Neuronal stem cell (in vitro differentiated cells): ENCODE measurements around the gene RYR2.

ENCODE experiments used
- DNase-seq: peaks from one replicate; pipeline ENCODE4 v3.0.0-alpha.2; 2013; ENCODE audit warnings: low spot score
- H2AFZ ChIP-seq: one replicate; pipeline ENCODE4 v1.6.1; 2013; ENCODE audit warnings: mild to moderate bottlenecking, low read length, inconsistent platforms
- H2AK5ac ChIP-seq: 2 replicates; pipeline ENCODE4 v1.6.1; 2013; ENCODE audit warnings: low read depth, mild to moderate bottlenecking, inconsistent platforms, low read length, moderate library complexity, mixed read lengths
- H2BK120ac ChIP-seq: 2 replicates; pipeline ENCODE4 v1.6.1; 2013; ENCODE audit warnings: low read depth, mild to moderate bottlenecking, inconsistent platforms, low read length, moderate library complexity, mixed read lengths
- H2BK12ac ChIP-seq: one replicate; pipeline ENCODE4 v1.6.1; 2013; ENCODE audit warnings: low read length, inconsistent platforms
- H2BK15ac ChIP-seq: 2 replicates; pipeline ENCODE4 v1.6.1; 2013; ENCODE audit warnings: mild to moderate bottlenecking, low read length, inconsistent platforms, mixed read lengths
- H2BK5ac ChIP-seq: one replicate; pipeline ENCODE4 v1.6.1; 2013; ENCODE audit warnings: inconsistent platforms, mild to moderate bottlenecking, low read length, moderate library complexity
- H3K14ac ChIP-seq: one replicate; pipeline ENCODE4 v1.6.1; 2013; ENCODE audit warnings: low read length, inconsistent platforms
- H3K18ac ChIP-seq: 2 replicates; pipeline ENCODE4 v1.6.1; 2013; ENCODE audit warnings: low read length, inconsistent platforms
- H3K23ac ChIP-seq: 2 replicates; pipeline ENCODE4 v1.6.1; 2013; ENCODE audit warnings: low read depth, mild to moderate bottlenecking, mixed read lengths, low read length, inconsistent platforms; ENCODE audit not compliant: poor library complexity
- H3K27ac ChIP-seq: replicated peaks from 3 replicates; pipeline ENCODE4 v1.5.1; 2013; ENCODE audit warnings: low read length, inconsistent platforms
- H3K27me3 ChIP-seq, 3 experiments: 2 replicates each; pipeline ENCODE4 v1.6.1; 2013; ENCODE audit warnings: low read length in 3 of 3, mild to moderate bottlenecking in 2 of 3, inconsistent platforms in 1 of 3, low read depth in 1 of 3, mixed read lengths in 1 of 3, moderate library complexity in 1 of 3; ENCODE audit not compliant: control insufficient read depth in 3 of 3, insufficient read depth in 3 of 3
- H3K36me3 ChIP-seq, 2 donors: replicated peaks in 1 of 2; 2 replicates each; pipeline ENCODE4 v1.6.1; 2013; ENCODE audit warnings: low read length in 2 of 2; ENCODE audit not compliant: control insufficient read depth in 2 of 2, insufficient read depth in 2 of 2
- H3K4ac ChIP-seq: 2 replicates; pipeline ENCODE4 v1.6.1; 2013; ENCODE audit warnings: inconsistent platforms, mild to moderate bottlenecking, low read length, moderate library complexity
- H3K4me1 ChIP-seq, 2 donors: 1 replicate in 1 of 2; 2 replicates in 1 of 2; pipeline ENCODE4 v1.6.1; 2013; ENCODE audit warnings: low read length in 2 of 2, low read depth in 1 of 2; ENCODE audit not compliant: control insufficient read depth in 2 of 2, insufficient read depth in 1 of 2
- H3K4me2 ChIP-seq: one replicate; pipeline ENCODE4 v1.6.1; 2013; ENCODE audit warnings: mild to moderate bottlenecking, low read length, inconsistent platforms; ENCODE audit not compliant: insufficient read depth, poor library complexity, severe bottlenecking
- H3K4me3 ChIP-seq, 2 donors: 2 replicates each; pipeline ENCODE4 v1.5.1; 2013; ENCODE audit warnings: low read length in 2 of 2, mild to moderate bottlenecking in 2 of 2, inconsistent platforms in 1 of 2, moderate library complexity in 1 of 2
- H3K79me1 ChIP-seq: one replicate; pipeline ENCODE4 v1.6.1; 2013; ENCODE audit warnings: low read depth, mild to moderate bottlenecking, inconsistent platforms, low read length, moderate library complexity
- H3K9ac ChIP-seq: one replicate; pipeline ENCODE4 v1.6.1; 2013; ENCODE audit warnings: mild to moderate bottlenecking, low read depth, low read length, inconsistent platforms; ENCODE audit not compliant: poor library complexity
- H3K9me3 ChIP-seq, 2 donors: replicated peaks in 1 of 2; 2 replicates each; pipeline versions ENCODE3 to v1.6.1; 2013; ENCODE audit warnings: low read length in 2 of 2, mild to moderate bottlenecking in 2 of 2, inconsistent platforms in 1 of 2, low read depth in 1 of 2, mixed read lengths in 1 of 2, moderate library complexity in 1 of 2; ENCODE audit not compliant: control insufficient read depth in 2 of 2, insufficient read depth in 1 of 2
- H4K8ac ChIP-seq: one replicate; pipeline ENCODE4 v1.6.1; 2013; ENCODE audit warnings: low read depth, mild to moderate bottlenecking, inconsistent platforms, low read length, moderate library complexity
- H4K91ac ChIP-seq: one replicate; pipeline ENCODE4 v1.6.1; 2013; ENCODE audit warnings: low read length, low read depth, mild to moderate bottlenecking, inconsistent platforms; ENCODE audit not compliant: poor library complexity
- WGBS, 2 donors: extraction: QIAGEN DNeasy Blood & Tissue Kit; methylation state at CpG; one replicate each; pipeline ENCODE4 v1.1.7; 2013; ENCODE audit warnings: missing lambda C conversion rate in 2 of 2, mixed read lengths in 1 of 2; ENCODE audit not compliant: insufficient read length in 2 of 2, insufficient replicate concordance in 1 of 2; ENCODE audit errors: extremely low coverage in 2 of 2; 5-methylcytosine and 5-hydroxymethylcytosine counted together

RYR2 gene

DNA sequence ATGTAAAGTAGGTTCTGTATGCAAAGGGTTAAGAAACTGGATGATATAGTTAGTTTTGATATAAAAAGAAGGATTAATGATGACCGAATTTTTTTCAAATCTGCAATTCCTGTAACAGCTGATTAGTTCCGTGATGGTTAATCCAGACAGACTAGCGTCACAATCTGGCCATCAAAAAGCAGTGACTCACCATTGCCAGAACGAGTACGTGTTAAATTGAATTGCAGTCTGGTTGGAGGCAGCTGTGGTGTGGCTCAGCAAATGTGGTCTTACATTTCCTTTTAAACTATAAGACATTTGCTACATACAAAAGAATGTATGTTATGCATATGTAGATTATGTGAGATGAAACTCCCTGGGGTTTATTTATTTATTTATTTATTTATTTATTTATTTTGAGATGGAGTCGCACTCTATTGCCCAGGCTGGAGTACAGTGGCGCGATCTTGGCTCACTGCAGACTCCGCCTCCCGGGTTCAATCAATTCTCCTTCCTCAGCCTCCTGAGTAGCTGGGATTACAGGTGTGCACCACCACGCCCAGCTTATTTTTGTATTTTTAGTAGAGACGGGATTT, 139.8 kb downstream of the RYR2 start:
- H3K27ac ChIP-seq, result no peak overlapping the region
- no peak overlapping the region for H2BK12ac ChIP-seq
- H4K91ac ChIP-seq, result no peak overlapping the region
- H2BK5ac ChIP-seq, result no peak overlapping the region
- H2BK120ac ChIP-seq, result no peak overlapping the region
- no peak overlapping the region for H3K9ac ChIP-seq
- DNase-seq, result no peak
- no peak overlapping the region for H3K18ac ChIP-seq
- no peak overlapping the region for H2AK5ac ChIP-seq
- H3K4me1 ChIP-seq, result peaks cover 2 to 3% of the 10 kb centered on the region in 2 donors
- no peaks in the 10 kb centered on the region for H3K36me3 ChIP-seq
- WGBS, 2 donors, result 100% methylated on average over 1 of the region's 12 CpGs; no CpG with 5 or more reads in 1 of the 2 donors
- no peak overlapping the region for H3K14ac ChIP-seq
- no peak overlapping the region for H3K4ac ChIP-seq
- no peaks in the 10 kb centered on the region for H3K27me3 ChIP-seq
- no peak overlapping the region for H3K4me2 ChIP-seq
- H3K4me3 ChIP-seq, result no peak overlapping the region
- H3K23ac ChIP-seq, result no peak overlapping the region
- no peaks in the 10 kb centered on the region for H3K9me3 ChIP-seq
- no peak overlapping the region for H2BK15ac ChIP-seq
- H2AFZ ChIP-seq, result no peak overlapping the region
- H4K8ac ChIP-seq, result no peak overlapping the region
- no peaks in the 10 kb centered on the region for H3K79me1 ChIP-seq

GRCh38 chr1:237183963-237184540, 142.1 kb downstream of the RYR2 start:
- Histone ChIP-seq H2AFZ (no peak overlapping the region), H3K9me3 (no peaks in the 10 kb centered on the region), H3K14ac (no peak overlapping the region), H2BK120ac (no peak overlapping the region), H3K18ac (no peak overlapping the region), H2BK5ac (no peak overlapping the region), H3K4ac (no peak overlapping the region), H2BK15ac (no peak overlapping the region), H4K91ac (no peak overlapping the region), H3K79me1 (no peaks in the 10 kb centered on the region), H2AK5ac (no peak overlapping the region), H3K23ac (no peak overlapping the region), H3K4me1 (peaks cover 3% of the 10 kb centered on the region in 2 donors), H3K9ac (no peak overlapping the region), H3K4me2 (no peak overlapping the region), H4K8ac (no peak overlapping the region), H3K27ac (no peak overlapping the region), H3K4me3 (no peak overlapping the region), H2BK12ac (no peak overlapping the region), H3K36me3 (no peaks in the 10 kb centered on the region), H3K27me3 (no peaks in the 10 kb centered on the region)
- DNase-seq, result no peak
- WGBS, 2 donors, result no CpG with 5 or more reads among the region's 7 CpGs

DNA sequence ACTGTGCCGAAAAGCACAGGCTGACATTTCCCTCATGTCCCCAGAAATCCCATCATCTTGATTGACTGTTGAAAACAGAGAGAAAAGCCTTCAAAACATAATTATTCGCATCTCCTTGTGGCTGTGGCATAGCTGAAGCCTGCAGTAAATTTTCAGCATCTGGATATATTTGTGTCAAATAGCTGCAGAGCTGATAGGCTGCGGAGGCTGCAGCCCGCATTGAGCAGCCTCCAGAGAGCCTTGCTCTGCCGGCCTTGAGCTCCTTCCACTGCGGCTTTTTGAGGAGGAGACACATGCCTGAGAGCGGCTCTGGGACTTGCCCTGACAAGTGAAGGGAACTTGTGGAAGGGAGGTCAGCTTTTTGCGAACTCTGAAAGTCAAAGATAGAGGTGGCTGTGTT, 144.7 kb downstream of the RYR2 start:
- Histone ChIP-seq H2BK15ac (no peak overlapping the region), H3K23ac (no peak overlapping the region), H4K8ac (no peak overlapping the region), H3K4me2 (no peak overlapping the region), H2AFZ (peak overlapping the region; percentile 83), H3K18ac (peak overlapping the region; percentile 84), H3K27ac (no peak overlapping the region), H3K9me3 (no peaks in the 10 kb centered on the region), H2AK5ac (no peak overlapping the region), H3K4ac (no peak overlapping the region), H4K91ac (no peak overlapping the region), H3K79me1 (no peaks in the 10 kb centered on the region), H3K14ac (no peak overlapping the region), H3K4me1 (peaks cover 0 to 3% of the 10 kb centered on the region in 2 donors), H2BK5ac (no peak overlapping the region), H3K4me3 (no peak overlapping the region), H3K9ac (no peak overlapping the region), H2BK12ac (no peak overlapping the region), H3K27me3 (no peaks in the 10 kb centered on the region), H2BK120ac (no peak overlapping the region), H3K36me3 (no peaks in the 10 kb centered on the region)
- DNase-seq, result no peak
- WGBS, 2 donors, result no CpG with 5 or more reads among the region's 8 CpGs

GRCh38 chr1:237187842-237188241, 145.9 kb downstream of the RYR2 start:
- no peak overlapping the region for H2BK120ac ChIP-seq
- no peak overlapping the region for H2AFZ ChIP-seq
- no peak overlapping the region for H3K27ac ChIP-seq
- no peak overlapping the region for H2AK5ac ChIP-seq
- H3K23ac ChIP-seq, result no peak overlapping the region
- no peak overlapping the region for H3K4ac ChIP-seq
- no peak overlapping the region for H4K8ac ChIP-seq
- no peak overlapping the region for H2BK12ac ChIP-seq
- H3K9me3 ChIP-seq, result no peaks in the 10 kb centered on the region
- no peak overlapping the region for H3K9ac ChIP-seq
- no peak overlapping the region for H3K4me3 ChIP-seq
- no peaks in the 10 kb centered on the region for H3K79me1 ChIP-seq
- no peak overlapping the region for H3K14ac ChIP-seq
- no peaks in the 10 kb centered on the region for H3K27me3 ChIP-seq
- no peak overlapping the region for H3K18ac ChIP-seq
- DNase-seq, result no peak
- H3K4me2 ChIP-seq, result no peak overlapping the region
- no peak overlapping the region for H2BK5ac ChIP-seq
- no peak overlapping the region for H2BK15ac ChIP-seq
- WGBS, 2 donors, result no CpG with 5 or more reads among the region's 3 CpGs
- H4K91ac ChIP-seq, result no peak overlapping the region
- no peaks in the 10 kb centered on the region for H3K36me3 ChIP-seq
- H3K4me1 ChIP-seq, result peaks cover 0 to 3% of the 10 kb centered on the region in 2 donors
